CD4-positive, alpha-beta memory T cell (primary cell): Measurements from ENCODE around the gene C1orf21. TPM values are rescaled to one million over a fixed set of nuclear protein-coding genes. Genes with fewer than 3 reads are reported as not detected.
A peak's percentile ranks its signal among the peaks of the same experiment; 100 is the strongest.

Source experiments
- CTCF ChIA-PET: fragments of 350-600 bp; sonication (Branson Sonifier 250); formaldehyde crosslinking; loops from one replicate; lab custom pipeline; 2021; ENCODE audit warnings: inconsistent platforms; ENCODE audit not compliant: partially characterized antibody; lab: Charles Lee
- POLR2A ChIA-PET: fragments of 350-600 bp; sonication (Branson Sonifier 250); formaldehyde crosslinking; loops from one replicate; lab custom pipeline; 2021; ENCODE audit not compliant: partially characterized antibody; lab: Charles Lee
- DNase-seq, 5 donors: peaks; one replicate each; pipeline versions ENCODE4 v3.0.0 to v3.0.0-alpha.2; 2020 to 2022; ENCODE audit warnings: mixed read lengths in 1 of 5
- H3K27ac ChIP-seq: one replicate; pipeline ENCODE4 v1.7.0; 2013; ENCODE audit warnings: low read depth, low read length
- H3K27me3 ChIP-seq: 2 replicates; pipeline ENCODE4 v1.7.0; 2013; ENCODE audit warnings: mild to moderate bottlenecking, low read length, moderate library complexity; ENCODE audit not compliant: insufficient read depth
- H3K36me3 ChIP-seq: 2 replicates; pipeline ENCODE4 v1.7.0; 2013; ENCODE audit warnings: mild to moderate bottlenecking, low read length, moderate library complexity; ENCODE audit not compliant: insufficient read depth
- H3K4me1 ChIP-seq: 2 replicates; pipeline ENCODE4 v1.7.0; 2013; ENCODE audit warnings: mild to moderate bottlenecking, low read length, moderate library complexity; ENCODE audit not compliant: insufficient read depth
- H3K4me3 ChIP-seq, 2 donors: one replicate each; pipeline ENCODE4 v1.7.0; 2013; ENCODE audit warnings: low read length in 2 of 2, mild to moderate bottlenecking in 1 of 2
- H3K9me3 ChIP-seq, 2 donors: one replicate each; pipeline ENCODE4 v1.7.0; 2013; ENCODE audit warnings: low read length in 2 of 2, control low read depth in 1 of 2; ENCODE audit not compliant: control insufficient read depth in 1 of 2
- H3K27ac Mint-ChIP-seq, 7 donors: one replicate each; pipeline ENCODE4 v1.8.0; 2020 to 2021; ENCODE audit warnings: mixed read lengths in 7 of 7, mild to moderate bottlenecking in 6 of 7, inconsistent platforms in 3 of 7, moderate library complexity in 3 of 7
- H3K27me3 Mint-ChIP-seq, 2 donors: one replicate each; pipeline ENCODE4 v1.8.0; 2020 to 2021; ENCODE audit warnings: mixed read lengths in 2 of 2
- H3K36me3 Mint-ChIP-seq, 2 donors: one replicate each; pipeline ENCODE4 v1.8.0; 2020 to 2021; ENCODE audit warnings: mixed read lengths in 2 of 2, inconsistent platforms in 1 of 2, mild to moderate bottlenecking in 1 of 2
- H3K4me1 Mint-ChIP-seq, 4 donors: one replicate each; pipeline ENCODE4 v1.8.0; 2020 to 2021; ENCODE audit warnings: mixed read lengths in 4 of 4, mild to moderate bottlenecking in 1 of 4
- H3K4me3 Mint-ChIP-seq, 8 donors: one replicate each; pipeline ENCODE4 v1.8.0; 2020 to 2021; ENCODE audit warnings: mixed read lengths in 8 of 8, mild to moderate bottlenecking in 7 of 8, moderate library complexity in 6 of 8, inconsistent platforms in 3 of 8
- H3K9me3 Mint-ChIP-seq, 8 donors: one replicate each; pipeline ENCODE4 v1.8.0; 2020 to 2021; ENCODE audit warnings: mixed read lengths in 8 of 8, mild to moderate bottlenecking in 5 of 8, inconsistent platforms in 3 of 8, moderate library complexity in 1 of 8
- intact Hi-C: fragments of 100-400 bp; cut with micrococcal nuclease; formaldehyde crosslinking; loops from one replicate; pipeline ENCODE4 v1.15.1; 2023
- polyA plus RNA-seq, 2 donors: library from polyadenylated mRNA; unstranded; fragments of 300-500 nt; fragmentation: Illumina TruSeq; gene quantifications; one replicate each; pipeline ENCODE4 v1.2.3, GENCODE V29; 2021
- total RNA-seq, 2 experiments: library from RNA; stranded (reverse); gene quantifications; one replicate each; pipeline ENCODE4 v1.2.3, GENCODE V29; 2021

The C1orf21 gene
- total and polyA plus RNA-seq, 4 experiments from 2014 or later, result 0.20 to 0.80 (median 0.55) TPM

GRCh38 chr1:184447651-184448185, 60.9 kb downstream of the C1orf21 start:
- Mint-ChIP-seq H3K4me3 (no peak overlapping the region), H3K27me3 (peaks cover 0 to 4% of the 10 kb centered on the region in 2 donors), H3K9me3 (peaks cover 0 to 2% (median 0%) of the 10 kb centered on the region in 8 donors), H3K36me3 (no peaks in the 10 kb centered on the region), H3K27ac (no peak overlapping the region), H3K4me1 (no peaks in the 10 kb centered on the region)
- DNase-seq, result no peak
- Histone ChIP-seq H3K4me1 (no peaks in the 10 kb centered on the region), H3K36me3 (no peaks in the 10 kb centered on the region), H3K27me3 (no peaks in the 10 kb centered on the region), H3K4me3 (no peak overlapping the region), H3K27ac (no peak overlapping the region), H3K9me3 (no peaks in the 10 kb centered on the region)
- ChIA-PET CTCF (interaction anchor here (1.1 kb wide), 1 partner anchor 13 kb away, joined by 3 read pairs; no protein-coding TSS in a partner anchor), POLR2A (no interaction called here)
- intact Hi-C loops, result no loop called here

DNA sequence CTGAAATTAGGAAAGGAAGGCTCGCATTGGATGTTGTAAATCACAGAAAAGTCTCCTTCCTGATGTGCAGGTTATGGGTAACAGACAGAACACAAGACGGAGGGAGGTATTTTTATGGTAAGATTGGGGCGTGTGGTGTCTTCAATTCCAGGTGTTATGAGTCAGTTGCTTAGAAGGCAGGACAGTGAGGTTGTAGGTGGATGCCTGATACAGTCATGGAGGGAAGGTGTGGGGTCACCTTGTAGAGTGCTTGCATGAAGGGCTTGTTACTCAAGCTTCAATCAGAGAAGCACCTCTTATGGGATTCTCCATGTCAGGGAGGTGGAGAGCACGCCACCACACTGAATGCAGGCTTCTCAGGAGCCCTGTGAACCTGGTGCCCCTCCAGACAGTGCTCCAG, 63.1 kb downstream of the C1orf21 start:
- Histone ChIP-seq H3K4me3 (no peak overlapping the region), H3K27ac (no peak overlapping the region), H3K9me3 (no peaks in the 10 kb centered on the region), H3K4me1 (no peaks in the 10 kb centered on the region), H3K27me3 (no peaks in the 10 kb centered on the region), H3K36me3 (no peaks in the 10 kb centered on the region)
- Mint-ChIP-seq H3K9me3 (peaks cover 0 to 3% (median 0%) of the 10 kb centered on the region in 8 donors), H3K4me1 (no peaks in the 10 kb centered on the region), H3K27me3 (peaks cover 0 to 4% of the 10 kb centered on the region in 2 donors), H3K4me3 (no peak overlapping the region), H3K27ac (peak overlapping the region in 1 of 7 donors; percentile 57), H3K36me3 (no peaks in the 10 kb centered on the region)
- no peak for DNase-seq
- ChIA-PET CTCF (no interaction called here), POLR2A (no interaction called here)
- intact Hi-C loops, result no loop called here

- ChIA-PET CTCF (no interaction called here), POLR2A (no interaction called here)
- Histone ChIP-seq H3K4me3 (no peak overlapping the region), H3K27ac (no peak overlapping the region), H3K4me1 (no peaks in the 10 kb centered on the region), H3K9me3 (no peaks in the 10 kb centered on the region), H3K36me3 (no peaks in the 10 kb centered on the region), H3K27me3 (no peaks in the 10 kb centered on the region)
- H3K36me3 Mint-ChIP-seq, result no peaks in the 10 kb centered on the region
- H3K27me3 Mint-ChIP-seq, result peaks cover 8 to 10% of the 10 kb centered on the region in 2 donors
- H3K27ac Mint-ChIP-seq, result no peak overlapping the region
- H3K4me1 Mint-ChIP-seq, result no peaks in the 10 kb centered on the region
- no peak overlapping the region for H3K4me3 Mint-ChIP-seq
- peaks cover 0 to 3% (median 0%) of the 10 kb centered on the region in 8 donors for H3K9me3 Mint-ChIP-seq
- intact Hi-C loops, result no loop called here
- DNase-seq, result no peak
Measured at GRCh38 chr1:184455786-184456185, 69.0 kb downstream of the C1orf21 start.

- no peaks in the 10 kb centered on the region for H3K9me3 ChIP-seq
- H3K4me3 ChIP-seq, result no peak overlapping the region
- ChIA-PET CTCF (no interaction called here), POLR2A (no interaction called here)
- no peaks in the 10 kb centered on the region for H3K36me3 ChIP-seq
- H3K4me1 ChIP-seq, result no peaks in the 10 kb centered on the region
- H3K4me3 Mint-ChIP-seq, result no peak overlapping the region
- no peaks in the 10 kb centered on the region for H3K27me3 ChIP-seq
- no peaks in the 10 kb centered on the region for H3K4me1 Mint-ChIP-seq
- H3K36me3 Mint-ChIP-seq, result no peaks in the 10 kb centered on the region
- intact Hi-C loops, result no loop called here
- peaks cover 8 to 11% of the 10 kb centered on the region in 2 donors for H3K27me3 Mint-ChIP-seq
- H3K9me3 Mint-ChIP-seq, result peaks cover 0 to 3% (median 0%) of the 10 kb centered on the region in 8 donors
- H3K27ac Mint-ChIP-seq, result no peak overlapping the region
- DNase-seq, result no peak
- H3K27ac ChIP-seq, result no peak overlapping the region
Measured at GRCh38 chr1:184456189-184456588, 69.4 kb downstream of the C1orf21 start.

GRCh38 chr1:184457500-184457899, 70.7 kb downstream of the C1orf21 start:
- intact Hi-C loops, result no loop called here
- H3K27ac ChIP-seq, result no peak overlapping the region
- no peaks in the 10 kb centered on the region for H3K36me3 Mint-ChIP-seq
- no peaks in the 10 kb centered on the region for H3K36me3 ChIP-seq
- H3K27me3 ChIP-seq, result no peaks in the 10 kb centered on the region
- H3K9me3 Mint-ChIP-seq, result peaks cover 0 to 3% (median 0%) of the 10 kb centered on the region in 8 donors
- ChIA-PET CTCF (no interaction called here), POLR2A (no interaction called here)
- H3K4me1 ChIP-seq, result no peaks in the 10 kb centered on the region
- H3K4me3 Mint-ChIP-seq, result no peak overlapping the region
- H3K27ac Mint-ChIP-seq, result no peak overlapping the region
- peaks cover 5 to 16% of the 10 kb centered on the region in 2 donors for H3K27me3 Mint-ChIP-seq
- H3K4me1 Mint-ChIP-seq, result no peaks in the 10 kb centered on the region
- no peak overlapping the region for H3K4me3 ChIP-seq
- no peak for DNase-seq
- H3K9me3 ChIP-seq, result no peaks in the 10 kb centered on the region

- no peaks in the 10 kb centered on the region for H3K4me1 ChIP-seq
- CTCF ChIA-PET, result interaction anchor here (1.6 kb wide), 1 partner anchor 13 kb away, joined by 3 read pairs; no protein-coding TSS in a partner anchor
- DNase-seq, result no peak
- H3K36me3 ChIP-seq, result no peaks in the 10 kb centered on the region
- POLR2A ChIA-PET, result no interaction called here
- Mint-ChIP-seq H3K27me3 (peaks cover 10 to 16% of the 10 kb centered on the region in 2 donors), H3K4me1 (no peaks in the 10 kb centered on the region), H3K36me3 (no peaks in the 10 kb centered on the region), H3K27ac (no peak overlapping the region), H3K9me3 (peaks cover 0 to 2% (median 0%) of the 10 kb centered on the region in 8 donors), H3K4me3 (no peak overlapping the region)
- H3K27me3 ChIP-seq, result no peaks in the 10 kb centered on the region
- no peaks in the 10 kb centered on the region for H3K9me3 ChIP-seq
- intact Hi-C loops, result no loop called here
- H3K4me3 ChIP-seq, result no peak overlapping the region
- H3K27ac ChIP-seq, result no peak overlapping the region
Measured at GRCh38 chr1:184461321-184461720, 74.5 kb downstream of the C1orf21 start.

DNA sequence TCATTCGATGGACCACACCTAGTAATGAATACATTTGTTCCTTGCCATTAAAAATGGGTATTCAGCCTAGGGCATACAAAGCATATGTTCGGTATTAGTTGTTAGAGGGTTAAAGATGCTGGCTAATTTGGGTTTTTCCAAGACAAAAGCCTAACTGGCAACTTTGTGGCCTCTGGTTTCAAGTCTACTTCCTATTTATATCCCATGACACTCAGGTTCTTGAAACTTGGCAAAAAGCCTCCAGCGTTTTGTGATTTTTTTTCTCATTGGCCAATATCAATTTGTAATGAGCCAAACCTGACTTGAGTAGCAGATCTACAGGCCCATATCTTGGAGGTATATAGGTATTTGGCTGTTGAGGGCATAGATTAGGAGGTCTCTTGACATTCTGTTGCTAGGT, 75.3 kb downstream of the C1orf21 start:
- ChIA-PET CTCF (no interaction called here), POLR2A (no interaction called here)
- Mint-ChIP-seq H3K27ac (no peak overlapping the region), H3K9me3 (peaks cover 0 to 2% (median 0%) of the 10 kb centered on the region in 8 donors), H3K27me3 (peaks cover 10 to 13% of the 10 kb centered on the region in 2 donors), H3K36me3 (no peaks in the 10 kb centered on the region), H3K4me1 (no peaks in the 10 kb centered on the region), H3K4me3 (no peak overlapping the region)
- no peaks in the 10 kb centered on the region for H3K9me3 ChIP-seq
- H3K27ac ChIP-seq, result no peak overlapping the region
- H3K27me3 ChIP-seq, result no peaks in the 10 kb centered on the region
- intact Hi-C loops, result no loop called here
- no peak for DNase-seq
- H3K36me3 ChIP-seq, result no peaks in the 10 kb centered on the region
- no peaks in the 10 kb centered on the region for H3K4me1 ChIP-seq
- no peak overlapping the region for H3K4me3 ChIP-seq
